ENCODE results near the gene CAMSAP3.

The CAMSAP3 gene

DNA sequence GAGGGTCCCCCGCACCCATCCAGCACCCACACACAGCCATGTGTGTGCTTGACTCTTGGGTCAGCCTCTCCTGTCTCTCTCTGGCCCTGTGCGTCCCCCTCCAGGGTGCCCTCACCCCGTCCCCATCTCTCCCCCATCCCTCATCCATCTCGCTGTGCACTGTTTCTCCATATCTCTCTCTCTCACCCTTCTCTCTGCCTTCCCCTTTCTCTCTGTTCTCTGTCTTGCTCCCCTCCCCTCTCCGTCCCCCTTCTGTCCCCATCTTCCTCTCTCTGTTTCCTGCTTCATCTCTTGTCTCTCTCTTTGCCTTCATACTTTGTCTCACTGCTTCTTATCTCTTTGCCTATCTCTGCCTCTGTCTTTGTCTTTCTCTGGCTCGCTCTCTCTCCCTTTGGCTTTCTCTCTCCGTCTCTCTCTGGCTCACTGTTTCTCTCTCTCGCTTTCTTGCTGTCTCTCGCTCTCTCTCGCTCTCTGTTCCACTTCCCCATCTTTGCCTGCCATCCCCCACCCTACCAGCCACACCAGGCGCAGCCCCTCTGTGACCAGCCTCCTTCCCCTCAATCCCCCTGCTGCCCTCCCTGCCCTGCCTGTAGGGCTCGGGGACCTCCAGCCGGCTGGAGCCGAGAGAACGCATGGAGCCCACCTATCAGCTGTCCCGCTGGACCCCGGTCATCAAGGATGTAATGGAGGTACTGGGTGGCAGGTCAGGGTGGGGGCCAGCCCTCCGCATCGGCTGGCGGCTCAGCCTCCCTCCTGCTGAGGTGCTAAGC is 50.2 kb downstream of the CAMSAP3 start:
- H3K27ac ChIP-seq, result no peak overlapping the region
- TF ChIP-seq, protein P1, sequence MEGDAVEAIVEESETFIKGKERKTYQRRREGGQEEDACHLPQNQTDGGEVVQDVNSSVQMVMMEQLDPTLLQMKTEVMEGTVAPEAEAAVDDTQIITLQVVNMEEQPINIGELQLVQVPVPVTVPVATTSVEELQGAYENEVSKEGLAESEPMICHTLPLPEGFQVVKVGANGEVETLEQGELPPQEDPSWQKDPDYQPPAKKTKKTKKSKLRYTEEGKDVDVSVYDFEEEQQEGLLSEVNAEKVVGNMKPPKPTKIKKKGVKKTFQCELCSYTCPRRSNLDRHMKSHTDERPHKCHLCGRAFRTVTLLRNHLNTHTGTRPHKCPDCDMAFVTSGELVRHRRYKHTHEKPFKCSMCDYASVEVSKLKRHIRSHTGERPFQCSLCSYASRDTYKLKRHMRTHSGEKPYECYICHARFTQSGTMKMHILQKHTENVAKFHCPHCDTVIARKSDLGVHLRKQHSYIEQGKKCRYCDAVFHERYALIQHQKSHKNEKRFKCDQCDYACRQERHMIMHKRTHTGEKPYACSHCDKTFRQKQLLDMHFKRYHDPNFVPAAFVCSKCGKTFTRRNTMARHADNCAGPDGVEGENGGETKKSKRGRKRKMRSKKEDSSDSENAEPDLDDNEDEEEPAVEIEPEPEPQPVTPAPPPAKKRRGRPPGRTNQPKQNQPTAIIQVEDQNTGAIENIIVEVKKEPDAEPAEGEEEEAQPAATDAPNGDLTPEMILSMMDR (IDR thresholded peaks at IDR 0.05), result no peak
- TF ChIP-seq ZFX (IDR thresholded peaks at IDR 0.05; ENCODE audit: borderline replicate concordance), result no peak

- H3K27ac ChIP-seq, result no peak overlapping the region
- TF ChIP-seq, protein P1 (IDR thresholded peaks at IDR 0.05), result no peak
- TF ChIP-seq ZFX (IDR thresholded peaks at IDR 0.05; ENCODE audit: borderline replicate concordance), result no peak
Measured at GRCh38 chr19:7646426-7646700, 50.7 kb downstream of the CAMSAP3 start.

DNA sequence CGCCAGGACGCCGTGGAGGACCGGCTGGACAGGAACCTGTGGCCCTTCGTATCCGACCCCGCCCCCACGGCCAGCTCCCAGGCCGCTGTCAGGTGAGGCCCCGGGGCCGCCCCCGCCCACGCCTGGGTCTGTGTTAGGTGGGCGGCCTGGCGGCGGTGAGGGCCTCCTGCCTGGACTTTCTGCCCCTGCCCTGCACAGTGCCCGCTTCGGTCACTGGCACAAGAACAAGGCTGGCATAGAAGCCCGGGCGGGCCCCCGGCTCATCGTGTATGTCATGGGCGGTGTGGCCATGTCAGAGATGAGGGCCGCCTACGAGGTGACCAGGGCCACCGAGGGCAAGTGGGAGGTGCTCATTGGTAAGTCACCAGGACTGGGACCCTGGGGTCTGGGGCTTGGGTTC is 51.5 kb downstream of the CAMSAP3 start:
- H3K27ac ChIP-seq, result no peak overlapping the region
- no peak for TF ChIP-seq ZFX (IDR thresholded peaks at IDR 0.05; ENCODE audit: borderline replicate concordance)
- TF ChIP-seq, protein P1 (IDR thresholded peaks at IDR 0.05), result no peak

DNA sequence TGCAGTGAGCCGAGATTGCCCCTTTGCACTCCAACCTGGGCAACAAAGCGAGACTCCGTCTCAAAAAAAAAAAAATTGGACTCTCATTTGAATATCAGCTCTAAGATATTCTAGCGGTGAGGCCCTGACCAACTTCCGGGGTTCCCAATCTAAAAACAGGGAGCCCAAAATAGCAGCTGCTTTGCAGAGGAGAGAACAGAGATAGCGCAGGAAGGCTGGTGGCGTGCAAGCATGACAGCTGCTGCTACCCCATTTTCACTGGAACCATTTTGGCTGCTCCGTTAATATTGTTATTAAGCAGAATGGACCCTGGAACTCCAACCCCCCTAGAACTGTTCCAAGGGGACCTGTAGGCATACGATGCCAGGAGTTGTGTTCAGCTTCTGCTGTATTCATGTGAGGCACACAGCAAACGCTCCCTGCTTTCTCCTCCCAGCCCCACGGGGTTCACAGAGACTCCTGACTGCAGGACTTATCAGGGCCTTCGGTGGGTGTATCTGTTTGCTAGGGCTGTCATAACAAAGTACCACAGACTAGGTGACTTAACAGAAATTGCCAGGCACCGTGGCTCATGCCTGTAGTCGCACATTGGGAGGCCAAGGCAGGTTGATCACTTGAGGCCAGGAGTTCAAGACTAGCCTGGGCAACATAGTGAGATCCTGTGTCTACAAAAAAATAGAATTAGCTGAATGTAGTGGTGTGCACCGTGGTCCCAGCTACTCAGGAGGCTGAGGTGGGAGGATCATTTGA is 52.8 kb downstream of the CAMSAP3 start:
- TF ChIP-seq ZFX (IDR thresholded peaks at IDR 0.05; ENCODE audit: borderline replicate concordance), result no peak
- TF ChIP-seq, protein P1 (IDR thresholded peaks at IDR 0.05), result no peak
- no peak overlapping the region for H3K27ac ChIP-seq

- no peak overlapping the region for H3K27ac ChIP-seq
- TF ChIP-seq, protein P1 (IDR thresholded peaks at IDR 0.05), result no peak
- no peak for TF ChIP-seq ZFX (IDR thresholded peaks at IDR 0.05; ENCODE audit: borderline replicate concordance)
Measured at GRCh38 chr19:7650148-7650547, 54.5 kb downstream of the CAMSAP3 start.

DNA sequence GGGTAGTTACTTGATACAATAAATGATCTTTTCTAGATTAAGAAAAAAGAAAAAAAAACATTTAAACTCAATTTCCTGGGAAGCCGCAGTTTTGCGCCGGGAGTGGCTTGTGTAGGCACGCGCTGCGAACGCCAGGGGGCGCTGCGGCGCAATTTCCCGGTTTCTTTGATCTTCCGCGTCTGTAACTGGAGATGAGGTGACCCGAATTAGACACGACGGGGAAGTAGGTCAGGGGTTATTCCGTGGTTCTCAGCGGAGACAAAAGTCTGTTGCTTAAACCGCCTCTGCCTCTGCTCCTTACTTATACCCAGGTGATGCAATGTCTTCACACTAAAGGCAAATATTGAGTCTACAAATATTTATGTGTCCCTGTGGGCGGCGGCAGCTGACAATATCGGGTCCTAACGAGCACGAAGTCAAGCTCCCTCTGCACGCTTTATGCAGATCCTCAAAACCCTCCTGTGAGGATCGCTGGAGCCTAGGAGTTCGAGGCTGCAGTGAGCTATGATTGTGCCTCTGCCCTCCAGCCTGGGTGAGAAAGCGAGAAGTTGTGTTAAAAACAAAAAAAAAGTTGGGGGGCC is 56.5 kb downstream of the CAMSAP3 start:
- TF ChIP-seq, protein P1 (IDR thresholded peaks at IDR 0.05), result peak; percentile 97
- no peak for TF ChIP-seq ZFX (IDR thresholded peaks at IDR 0.05; ENCODE audit: borderline replicate concordance)
- peak overlapping the region; percentile 66 for H3K27ac ChIP-seq

DNA sequence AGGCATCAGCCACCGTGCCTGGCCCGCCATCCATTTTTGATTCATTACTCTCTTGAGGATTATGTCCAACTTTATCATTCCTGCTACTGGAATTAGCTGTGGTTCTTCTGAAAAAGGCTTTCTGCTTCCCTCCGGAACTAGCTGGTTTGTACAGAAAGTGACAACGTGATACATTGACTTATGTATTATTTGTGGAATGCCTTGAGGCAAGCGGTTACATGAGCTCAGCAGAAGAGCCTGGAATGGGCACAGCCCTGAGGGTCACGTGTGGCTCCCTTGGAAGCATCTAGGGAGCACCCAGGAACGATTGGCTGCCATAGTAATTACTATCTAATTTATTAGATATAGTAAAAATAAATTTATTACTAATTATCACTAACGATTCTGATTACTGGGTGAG is 58.7 kb downstream of the CAMSAP3 start:
- no peak overlapping the region for H3K27ac ChIP-seq
- TF ChIP-seq, protein P1 (IDR thresholded peaks at IDR 0.05), result no peak
- TF ChIP-seq ZFX (IDR thresholded peaks at IDR 0.05; ENCODE audit: borderline replicate concordance), result no peak
